GM19035 (cell line): Measurements from ENCODE around the gene TOGARAM2.

Experiments used
- ATAC-seq: cut with Tn5 transposase; IDR thresholded peaks from one replicate; pipeline ENCODE4 v1.9.1; 2021; ENCODE audit not compliant: unreplicated experiment

The TOGARAM2 gene

DNA sequence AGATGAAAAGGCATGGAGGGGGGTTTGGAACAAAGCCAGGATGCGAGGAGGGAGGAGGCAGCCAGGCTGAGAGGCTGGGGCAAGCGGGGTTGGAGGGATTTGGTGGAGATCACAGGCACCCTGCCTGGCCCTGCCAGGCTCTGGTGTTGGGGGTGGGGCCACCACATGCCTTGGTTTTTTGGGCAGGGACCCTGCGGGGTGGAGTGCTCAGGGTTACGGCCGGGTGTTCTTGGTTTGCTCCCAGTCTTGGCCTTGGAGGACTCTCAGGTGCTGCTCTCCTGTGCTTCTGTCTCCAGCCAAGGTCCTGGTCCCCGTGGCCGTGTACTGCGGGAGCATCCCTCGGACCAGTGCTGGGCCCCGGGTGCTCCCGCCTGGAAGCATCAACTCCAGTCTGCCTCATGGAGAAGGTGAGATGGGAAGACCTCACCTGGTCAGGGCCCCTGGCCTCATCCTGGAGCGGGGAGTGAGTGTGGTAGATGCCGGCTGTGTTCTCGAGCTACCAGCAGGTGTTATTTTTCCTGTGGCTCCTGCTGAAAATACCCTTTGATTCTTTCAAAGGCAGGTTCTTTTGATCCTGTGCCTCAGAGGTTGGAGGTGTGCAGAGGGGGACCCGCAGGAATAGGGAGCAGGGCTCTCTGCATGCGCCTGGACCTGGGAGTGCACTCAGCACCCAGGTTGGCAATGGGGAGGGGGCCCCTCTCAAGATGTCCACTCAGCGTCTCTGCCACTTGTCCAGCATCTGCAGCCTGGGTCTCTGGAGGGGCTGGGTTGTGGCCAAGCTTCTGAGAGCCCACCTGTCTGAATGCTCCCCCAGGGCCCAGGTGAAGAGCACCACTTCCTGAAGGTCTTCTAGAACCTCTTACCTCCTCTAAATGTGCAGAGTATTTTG, 17.0 kb downstream of the TOGARAM2 start:
- ATAC-seq: no peak

DNA sequence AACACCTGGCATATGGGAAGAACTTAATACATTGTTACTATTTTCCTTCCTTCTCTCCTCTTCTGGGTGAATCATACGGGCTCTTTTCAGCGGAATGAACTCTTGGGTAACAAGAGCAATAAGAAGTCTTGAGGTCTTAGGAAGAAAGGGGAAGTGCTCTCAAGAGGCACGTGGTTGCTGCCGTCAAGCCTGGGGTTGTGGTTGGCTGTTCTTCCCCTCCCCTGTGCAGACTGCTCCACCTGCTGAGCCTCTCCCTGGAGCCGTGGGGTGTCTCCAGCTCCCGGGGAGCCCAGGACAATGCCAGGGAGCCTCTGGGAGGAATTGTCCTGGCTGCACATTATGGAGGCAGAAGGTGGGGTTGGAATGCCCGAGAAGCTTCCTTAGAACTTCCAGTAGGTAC, 19.4 kb downstream of the TOGARAM2 start:
- peak; percentile 87 for ATAC-seq

DNA sequence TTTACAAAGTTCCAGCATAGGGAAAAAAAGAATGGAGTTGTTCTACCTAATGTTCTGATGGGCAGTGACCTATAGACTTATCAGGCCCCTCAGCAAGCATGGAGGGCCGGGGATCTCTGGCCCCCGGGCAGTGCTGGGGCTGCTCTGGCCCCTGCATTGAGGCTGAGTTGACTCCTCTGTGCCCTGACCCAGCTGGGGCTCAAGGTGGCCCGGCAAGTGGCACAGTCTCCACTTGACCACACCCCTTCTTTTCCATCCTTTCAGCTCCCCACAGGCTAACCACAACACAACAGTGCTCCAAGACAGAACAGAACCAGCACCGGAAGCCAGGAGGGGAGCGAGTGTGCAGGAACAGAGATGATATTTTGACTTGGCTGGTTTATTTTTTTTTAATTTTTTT, 19.9 kb downstream of the TOGARAM2 start:
- no peak for ATAC-seq

DNA sequence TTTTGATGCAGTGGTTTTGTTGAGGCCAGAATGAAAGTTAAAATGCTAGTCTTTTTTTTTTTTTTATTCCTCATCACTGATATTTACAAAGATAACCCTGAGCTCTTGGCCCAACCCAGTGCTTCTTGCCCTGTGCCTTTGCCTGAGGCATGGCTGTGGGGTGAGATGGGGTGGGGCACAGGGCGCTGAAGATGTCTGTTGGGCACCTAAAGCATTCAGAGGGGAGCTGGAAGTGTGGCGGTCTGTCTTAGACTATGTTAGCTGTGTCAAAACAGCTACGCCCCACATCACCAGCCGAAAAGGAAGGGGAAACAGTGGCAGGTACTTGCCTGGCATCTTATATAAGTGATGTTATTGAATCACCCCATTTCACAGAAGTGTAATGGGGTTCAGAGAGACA, 20.7 kb downstream of the TOGARAM2 start:
- no peak for ATAC-seq

DNA sequence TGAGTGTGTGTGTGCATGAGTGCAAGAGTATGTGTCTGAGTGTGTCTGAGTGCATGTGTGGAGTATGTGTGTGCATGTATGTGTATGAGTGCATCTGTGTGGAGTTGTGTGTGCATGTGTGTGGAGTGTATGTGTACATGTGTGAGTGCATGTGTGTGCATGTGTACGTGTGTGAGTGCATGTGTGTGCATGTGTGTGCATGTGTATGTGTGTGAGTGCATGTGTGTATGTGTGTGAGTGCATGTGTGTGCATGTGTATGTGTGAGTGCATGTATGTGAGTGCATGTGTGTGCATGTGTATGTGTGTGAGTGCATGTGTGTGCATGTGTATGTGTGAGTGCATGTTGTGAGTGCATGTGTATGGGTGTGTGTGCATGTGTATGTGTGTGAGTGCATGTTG, 23.7 kb downstream of the TOGARAM2 start:
- ATAC-seq: no peak

DNA sequence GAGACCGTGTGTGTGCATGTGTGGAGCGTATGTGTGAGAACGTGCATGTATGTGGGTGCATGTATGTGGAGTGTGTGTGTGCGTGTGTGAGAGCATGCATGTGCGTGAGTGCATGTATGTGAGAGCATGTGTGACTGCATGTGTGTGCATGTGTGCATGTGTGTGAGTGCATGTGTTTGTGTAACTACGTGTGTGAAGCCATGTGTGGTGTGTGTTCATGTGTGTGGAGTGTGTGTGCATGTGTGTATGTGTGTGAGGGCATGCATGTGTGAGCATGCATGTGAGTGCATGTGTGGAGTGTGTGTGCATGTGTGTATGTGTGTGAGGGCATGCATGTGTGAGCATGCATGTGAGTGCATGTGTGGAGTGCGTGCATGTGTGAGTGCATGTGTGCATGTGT, 24.2 kb downstream of the TOGARAM2 start:
- ATAC-seq: no peak

DNA sequence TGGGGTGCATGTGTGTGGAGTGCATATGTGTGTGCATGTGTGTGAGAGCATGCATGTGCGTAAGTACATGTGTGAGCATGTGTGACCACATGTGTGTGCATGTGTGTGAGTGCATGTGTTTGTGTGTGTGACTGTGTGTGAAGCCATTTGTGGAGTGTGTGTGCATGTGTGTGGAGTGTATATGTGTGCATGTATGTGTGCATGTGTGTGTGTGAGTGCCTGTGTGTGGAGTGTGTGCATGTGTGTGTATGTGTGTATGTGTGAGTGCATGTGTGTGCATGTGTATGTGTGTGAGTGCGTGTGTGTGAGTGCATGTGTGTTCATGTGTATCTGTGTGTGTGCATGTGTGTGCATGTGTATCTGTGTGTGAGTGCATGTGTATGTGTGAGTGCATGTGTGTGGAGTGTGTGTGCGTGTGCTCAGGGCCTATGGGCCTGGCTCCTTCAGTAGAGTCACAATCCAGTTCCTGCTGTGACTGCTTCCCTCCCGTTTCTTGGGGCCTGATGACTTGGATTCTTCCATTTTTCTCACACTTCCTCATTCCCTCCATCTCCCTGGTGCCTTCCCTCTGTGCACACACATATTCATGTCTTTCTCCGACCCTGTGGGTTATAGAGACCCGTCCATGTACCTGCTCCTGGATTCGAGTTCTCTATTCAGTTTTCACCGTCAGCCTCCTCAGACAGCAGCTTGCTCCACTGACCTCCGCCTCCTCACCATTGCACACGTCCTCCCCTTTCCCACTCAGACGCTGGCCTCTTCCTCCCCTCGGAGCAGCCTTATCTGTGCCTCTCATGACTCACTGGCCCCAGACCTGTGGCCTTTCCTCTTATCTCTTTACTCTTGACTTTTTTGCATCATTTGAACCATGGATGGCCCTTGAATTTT, 25.2 kb downstream of the TOGARAM2 start:
- ATAC-seq: no peak

DNA sequence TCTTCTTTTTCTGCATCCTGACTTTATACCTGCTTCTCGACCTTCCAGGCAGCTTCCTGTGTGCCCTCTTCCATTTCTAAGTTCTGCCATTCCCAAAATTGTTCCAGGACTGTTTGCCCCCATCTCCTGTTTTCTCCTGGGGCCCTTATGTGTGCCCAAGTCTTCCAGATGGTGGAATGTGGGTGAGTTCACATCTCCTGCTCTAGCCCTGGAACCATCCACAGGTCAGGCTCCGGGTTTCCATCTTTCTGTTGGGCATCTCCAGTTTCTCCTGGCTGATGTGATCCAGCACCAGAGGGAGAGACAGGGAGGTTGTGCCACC, 25.8 kb downstream of the TOGARAM2 start:
- no peak for ATAC-seq

DNA sequence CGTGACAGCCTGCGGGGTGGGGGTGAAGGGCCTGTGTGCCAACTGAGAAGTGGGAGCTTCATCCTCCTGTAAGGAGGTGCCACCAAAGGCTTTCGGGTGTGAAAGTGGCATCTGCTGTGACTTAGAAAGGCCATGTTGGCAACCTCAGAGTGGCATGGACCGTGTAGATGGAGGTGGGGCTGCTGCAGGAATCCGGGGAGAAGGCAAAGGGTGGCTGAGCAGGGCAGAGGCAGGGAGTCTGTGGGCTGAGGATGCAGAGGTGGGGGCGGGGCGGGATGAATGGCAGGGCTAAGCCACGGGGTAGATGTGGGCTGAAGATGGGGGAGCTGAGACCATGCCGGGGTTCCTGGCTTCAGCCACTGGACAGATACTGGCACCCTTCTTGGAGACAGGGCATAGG, 28.2 kb downstream of the TOGARAM2 start:
- ATAC-seq: no peak

DNA sequence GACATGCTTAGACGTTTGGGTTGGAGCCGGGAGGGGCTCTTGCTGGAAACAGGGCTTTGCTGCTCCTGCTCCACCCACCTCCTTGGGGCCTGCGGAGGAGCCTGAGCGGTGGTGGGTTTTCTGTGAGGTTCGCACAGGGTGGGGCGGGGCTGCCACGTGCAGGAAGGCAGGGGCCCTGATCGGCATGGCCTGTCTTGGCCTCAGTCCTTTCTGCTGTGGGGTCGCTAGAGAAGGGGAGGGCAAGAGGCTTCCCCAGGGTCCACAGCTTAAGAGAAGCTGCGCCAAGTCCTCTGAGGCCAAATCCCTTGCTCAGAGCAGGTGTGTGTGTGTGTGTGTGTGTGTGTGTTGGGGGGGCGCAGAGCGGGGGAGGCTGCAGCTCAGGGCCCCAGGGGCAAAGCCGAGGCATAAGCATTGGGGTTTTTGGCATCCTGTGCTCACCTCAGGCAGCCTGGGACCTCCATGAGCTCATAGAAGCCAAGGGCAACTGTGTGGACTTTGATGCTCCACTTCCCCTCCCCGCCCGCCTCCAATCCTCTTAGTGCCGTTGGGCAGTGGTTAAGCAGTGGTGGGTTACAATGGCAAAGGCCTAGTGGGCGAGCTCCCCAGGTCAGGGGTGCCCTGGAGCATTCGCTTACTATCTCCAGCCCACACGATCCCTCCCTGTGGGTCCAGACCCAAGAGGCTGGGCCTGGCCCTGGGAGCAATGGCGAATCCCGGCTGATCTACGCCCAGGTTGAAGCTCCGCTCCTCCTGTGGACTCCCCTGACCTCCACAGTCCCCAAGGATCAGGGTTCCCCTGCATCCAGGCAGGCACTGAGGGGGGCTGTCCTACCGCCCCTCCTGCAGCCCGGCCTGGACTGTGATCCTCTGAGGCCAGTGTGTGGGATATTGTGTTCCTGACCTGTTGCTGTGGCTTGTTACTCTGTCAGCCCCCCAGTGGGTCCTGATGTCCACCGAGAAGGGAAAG, 28.9 kb downstream of the TOGARAM2 start:
- no peak for ATAC-seq

DNA sequence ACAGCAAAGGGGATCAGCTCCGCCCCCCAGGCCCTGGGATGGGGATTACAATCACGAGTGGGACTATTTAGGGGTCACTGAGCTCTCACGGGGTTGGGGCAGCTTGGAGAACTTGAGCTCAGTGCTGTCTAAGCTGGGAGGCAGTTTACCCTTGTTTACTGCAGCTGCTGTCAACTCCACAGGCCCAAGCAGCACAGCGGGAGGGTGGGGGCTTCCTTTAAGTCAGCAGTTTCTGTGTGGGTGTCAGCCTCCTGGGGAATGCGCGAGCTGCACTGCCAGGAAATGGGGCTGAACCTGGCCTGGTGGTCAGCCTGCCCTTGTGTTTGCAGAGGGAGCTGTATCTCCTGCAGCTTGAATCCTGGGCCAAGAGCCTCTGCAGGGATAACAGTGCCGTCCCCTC, 29.8 kb downstream of the TOGARAM2 start:
- ATAC-seq: no peak

DNA sequence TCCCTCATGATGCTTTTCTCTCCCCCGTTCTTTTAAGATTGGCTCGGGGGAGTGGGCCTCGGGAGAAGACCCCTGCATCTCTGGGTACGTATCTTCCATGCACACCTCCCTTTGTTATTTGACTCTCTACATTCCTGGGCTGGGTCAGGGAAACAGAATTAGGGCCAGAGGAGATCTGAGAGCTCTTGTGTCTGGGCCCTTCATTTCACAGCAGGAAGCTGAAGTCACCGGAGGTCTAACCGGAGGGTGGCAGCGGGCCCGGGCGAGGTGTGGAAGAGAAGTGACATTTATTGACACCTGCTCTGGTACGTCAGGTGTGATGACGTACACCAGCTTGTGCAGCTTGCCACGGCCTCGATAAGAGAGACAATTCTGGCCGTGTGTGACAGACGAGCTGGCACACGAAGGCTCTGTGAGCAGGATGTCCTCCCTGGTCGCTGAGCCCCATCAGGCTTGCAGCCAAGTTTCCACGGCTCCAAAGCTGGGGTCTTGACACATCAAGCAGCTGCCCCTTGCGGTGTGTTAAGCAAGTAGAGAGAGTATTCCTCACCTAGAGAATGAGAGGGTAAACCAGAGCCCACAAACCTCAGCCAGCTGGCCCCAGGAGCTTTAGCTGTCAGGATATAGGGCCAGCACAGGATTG, 30.4 kb downstream of the TOGARAM2 start:
- no peak for ATAC-seq

DNA sequence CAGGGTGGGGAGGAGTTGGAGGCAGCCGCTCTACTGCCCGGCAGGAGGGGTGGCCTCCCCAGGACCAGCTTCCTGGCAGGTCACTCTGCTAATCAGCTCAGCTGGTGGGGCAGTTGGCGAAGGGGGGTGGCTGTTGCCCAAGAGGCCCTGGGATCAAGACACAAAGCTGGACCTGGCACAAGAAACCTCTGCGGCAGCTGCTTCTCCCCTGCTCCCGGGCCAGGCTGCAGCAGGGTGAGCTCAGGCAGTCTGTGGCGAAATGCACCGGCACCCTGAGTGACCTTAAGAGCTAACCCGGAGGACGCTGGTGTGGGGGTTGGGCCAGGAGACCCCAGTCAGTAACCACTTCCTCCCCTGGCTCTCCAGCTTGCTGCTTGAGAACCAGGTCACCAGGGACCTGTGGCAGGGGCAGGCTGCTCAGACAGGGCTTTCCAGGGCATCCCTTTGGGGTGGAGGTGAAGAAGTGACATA, 31.1 kb downstream of the TOGARAM2 start:
- no peak for ATAC-seq

DNA sequence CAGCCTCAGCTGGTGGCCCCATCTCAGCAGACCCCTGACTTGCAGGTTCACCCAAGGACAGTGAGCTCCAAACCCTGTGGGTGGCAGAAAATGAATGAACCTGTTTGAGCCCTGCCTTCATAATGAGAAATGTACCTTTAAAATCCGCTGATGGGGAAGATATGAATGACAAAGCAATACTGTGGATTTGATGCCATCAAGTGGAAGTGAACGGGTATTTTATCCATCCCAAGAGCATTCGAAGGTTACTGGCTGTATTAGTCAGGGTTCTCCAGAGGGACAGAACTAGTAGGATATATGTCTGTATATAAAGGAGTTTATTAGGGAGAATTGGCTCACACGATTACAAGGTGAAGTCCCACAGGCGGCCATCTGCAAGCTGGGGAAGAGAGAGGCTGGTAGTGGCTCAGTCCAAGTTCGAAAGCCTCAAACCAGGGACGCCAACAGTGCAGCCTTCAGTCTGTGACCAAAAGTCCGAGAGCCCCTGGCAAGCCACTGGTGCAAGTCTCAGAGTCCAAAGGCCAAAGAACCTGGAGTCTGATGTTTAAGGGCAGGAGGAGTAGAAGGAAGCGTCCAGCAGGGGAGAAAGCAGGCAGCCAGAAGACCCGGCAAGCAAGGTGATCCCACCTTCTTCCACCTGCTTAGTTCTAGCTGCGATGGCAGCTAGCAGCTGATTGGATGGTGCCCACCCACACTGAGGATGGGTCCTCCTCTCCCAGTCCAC, 32.1 kb downstream of the TOGARAM2 start:
- no peak for ATAC-seq

DNA sequence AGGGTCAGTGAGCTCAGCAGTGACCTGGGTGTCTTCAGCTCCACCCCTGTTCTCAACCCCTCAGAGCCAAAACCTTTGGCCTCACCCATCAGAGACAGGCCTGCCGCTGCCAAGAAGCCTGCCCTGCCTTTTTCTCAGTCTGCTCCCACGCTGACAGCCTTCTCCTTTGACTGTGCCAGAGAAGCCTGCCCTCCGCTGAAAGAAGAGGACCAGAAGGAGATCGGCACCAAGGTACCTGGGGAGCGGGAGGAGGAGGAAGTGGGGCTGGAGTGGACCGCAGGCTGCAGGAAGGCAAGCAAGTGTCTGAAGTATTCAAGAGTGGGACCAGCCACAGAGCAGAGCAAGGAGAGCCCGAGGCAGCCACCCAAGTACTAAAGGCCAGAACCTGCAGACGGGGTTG, 33.2 kb downstream of the TOGARAM2 start:
- no peak for ATAC-seq

DNA sequence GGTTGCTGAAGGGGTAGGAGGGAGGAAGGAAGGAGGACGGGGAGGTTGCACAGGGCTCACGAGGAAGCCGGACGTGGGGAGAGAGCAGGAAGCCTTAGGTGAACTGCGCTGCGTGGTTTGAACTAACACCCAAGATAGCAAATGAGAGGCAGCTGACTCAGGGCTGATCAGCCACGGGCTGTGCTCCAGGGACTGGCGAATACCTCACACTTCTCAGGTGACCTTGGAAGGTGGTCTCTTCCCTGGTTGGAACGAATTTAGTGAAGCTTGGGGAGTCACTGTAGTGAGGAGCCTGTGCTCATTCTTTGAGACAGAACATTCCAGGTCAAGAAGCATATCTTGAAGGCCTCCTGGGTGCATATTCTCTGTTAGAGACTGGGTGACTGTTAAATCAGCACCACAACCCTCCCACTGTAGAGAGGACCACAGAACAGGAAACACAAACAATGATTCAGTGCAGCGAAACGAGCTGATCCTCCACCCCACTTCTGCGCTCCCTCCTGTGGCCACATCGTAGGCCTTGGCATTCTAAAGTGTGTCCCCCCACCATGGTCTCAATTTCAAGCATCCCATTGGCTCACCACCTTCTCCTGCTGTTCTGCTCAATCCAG, 33.8 kb downstream of the TOGARAM2 start:
- no peak for ATAC-seq

DNA sequence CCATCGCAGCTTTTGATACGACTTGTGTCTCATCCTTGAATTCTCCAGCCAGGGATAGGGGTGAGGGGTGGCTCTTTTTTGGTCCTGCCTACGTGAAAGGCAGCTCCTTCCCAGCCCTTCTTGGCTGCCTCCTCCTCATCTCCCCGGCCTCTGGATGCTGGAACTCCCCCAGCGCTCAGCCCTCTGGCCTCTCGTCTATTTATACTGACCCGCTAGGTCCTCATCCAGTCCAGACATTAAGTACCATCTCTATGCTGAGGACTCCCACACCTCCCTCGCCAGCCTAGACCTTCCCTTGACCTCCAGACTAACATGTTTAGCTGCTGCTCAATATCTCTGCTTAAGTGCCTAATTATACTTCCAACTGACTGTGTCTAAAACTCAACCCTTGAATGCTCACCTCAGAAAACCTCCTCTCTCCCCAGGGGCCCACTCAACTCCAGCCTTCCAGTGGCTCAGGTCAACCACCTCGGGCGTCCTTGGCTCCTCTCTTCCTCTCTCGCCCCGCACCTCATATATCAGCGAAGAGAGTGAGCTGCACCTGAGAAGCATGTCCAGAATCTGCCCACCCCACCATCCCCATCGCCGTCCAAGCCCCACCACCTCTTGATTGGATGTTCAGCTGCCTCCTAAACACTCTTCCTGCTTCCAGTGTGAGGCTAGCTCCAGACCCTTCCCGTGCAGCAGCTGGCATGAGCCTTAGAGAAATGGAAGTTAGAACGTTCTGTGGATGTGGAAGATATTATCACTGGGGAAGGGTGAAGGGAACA, 34.8 kb downstream of the TOGARAM2 start:
- no peak for ATAC-seq

DNA sequence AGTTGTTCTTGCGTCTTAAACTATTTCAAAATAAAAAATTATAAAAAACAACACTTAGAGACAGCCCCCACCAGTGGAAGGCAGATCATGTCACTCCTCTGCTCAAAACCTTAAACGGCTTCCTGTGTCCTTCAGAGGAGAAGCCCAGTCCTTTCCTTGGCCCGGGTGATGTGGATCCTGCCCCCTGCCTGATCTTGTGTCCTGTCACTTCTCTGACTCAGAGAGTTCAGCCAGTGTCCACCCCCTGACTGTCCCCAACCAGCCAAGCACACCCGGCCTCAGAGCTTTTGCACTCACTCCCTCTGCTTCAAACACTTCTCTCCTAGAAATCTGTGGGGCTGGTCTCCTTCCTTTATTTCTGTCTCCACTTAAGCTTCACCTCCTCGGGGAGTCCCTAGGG, 35.4 kb downstream of the TOGARAM2 start:
- no peak for ATAC-seq
